ENCODE measurements around the gene NALCN. TPM values are rescaled to one million over a fixed set of nuclear protein-coding genes. Genes with fewer than 3 reads are reported as not detected.

The NALCN gene
- total and polyA plus RNA-seq, 9 donors, result 0.17 to 21.6 (median 1.4) TPM

DNA sequence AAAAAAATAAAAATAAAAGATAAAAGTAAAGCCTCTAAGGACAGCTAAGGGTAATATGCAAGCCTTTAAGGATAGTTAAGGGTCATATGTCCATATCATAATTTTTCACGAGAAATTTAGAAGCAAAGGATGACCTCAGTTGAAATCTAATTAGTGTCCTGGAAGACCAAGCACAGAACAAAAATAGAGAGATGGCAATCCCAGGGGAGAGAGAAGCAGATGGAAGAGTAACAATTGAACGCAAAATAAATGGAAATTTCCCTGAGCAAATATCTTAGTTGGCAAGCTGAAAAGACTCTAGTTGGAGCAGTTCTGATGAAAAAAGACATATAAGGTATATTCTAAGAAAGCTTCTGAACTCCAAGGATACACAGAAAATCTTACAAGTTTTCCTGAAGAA, 275.4 kb downstream of the NALCN start:
- H3K4me3 ChIP-seq, result no peak overlapping the region
- no peaks in the 10 kb centered on the region for H3K27me3 ChIP-seq
- no peaks in the 10 kb centered on the region for H3K36me3 ChIP-seq
- no peaks in the 10 kb centered on the region for H3K9me3 ChIP-seq
- intact Hi-C loops (cut with DNase I), result loop anchor here in 1 of 4 donors (10.0 kb wide), 1 partner anchor 334 kb away; no protein-coding TSS in a partner anchor
- H3K27ac ChIP-seq, result no peak overlapping the region
- H3K4me1 ChIP-seq (ENCODE audit: insufficient read depth), result no peaks in the 10 kb centered on the region
- no peak for DNase-seq
- TF ChIP-seq POLR2A (IDR thresholded peaks at IDR 0.05), result no peak
- TF ChIP-seq EP300 (IDR thresholded peaks at IDR 0.05), result no peak
- TF ChIP-seq, protein P1, sequence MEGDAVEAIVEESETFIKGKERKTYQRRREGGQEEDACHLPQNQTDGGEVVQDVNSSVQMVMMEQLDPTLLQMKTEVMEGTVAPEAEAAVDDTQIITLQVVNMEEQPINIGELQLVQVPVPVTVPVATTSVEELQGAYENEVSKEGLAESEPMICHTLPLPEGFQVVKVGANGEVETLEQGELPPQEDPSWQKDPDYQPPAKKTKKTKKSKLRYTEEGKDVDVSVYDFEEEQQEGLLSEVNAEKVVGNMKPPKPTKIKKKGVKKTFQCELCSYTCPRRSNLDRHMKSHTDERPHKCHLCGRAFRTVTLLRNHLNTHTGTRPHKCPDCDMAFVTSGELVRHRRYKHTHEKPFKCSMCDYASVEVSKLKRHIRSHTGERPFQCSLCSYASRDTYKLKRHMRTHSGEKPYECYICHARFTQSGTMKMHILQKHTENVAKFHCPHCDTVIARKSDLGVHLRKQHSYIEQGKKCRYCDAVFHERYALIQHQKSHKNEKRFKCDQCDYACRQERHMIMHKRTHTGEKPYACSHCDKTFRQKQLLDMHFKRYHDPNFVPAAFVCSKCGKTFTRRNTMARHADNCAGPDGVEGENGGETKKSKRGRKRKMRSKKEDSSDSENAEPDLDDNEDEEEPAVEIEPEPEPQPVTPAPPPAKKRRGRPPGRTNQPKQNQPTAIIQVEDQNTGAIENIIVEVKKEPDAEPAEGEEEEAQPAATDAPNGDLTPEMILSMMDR (IDR thresholded peaks at IDR 0.05), result no peak
- 59 to 75% (median 68%) methylated on average over 2 of the region's 2 CpGs for WGBS, 3 donors

DNA sequence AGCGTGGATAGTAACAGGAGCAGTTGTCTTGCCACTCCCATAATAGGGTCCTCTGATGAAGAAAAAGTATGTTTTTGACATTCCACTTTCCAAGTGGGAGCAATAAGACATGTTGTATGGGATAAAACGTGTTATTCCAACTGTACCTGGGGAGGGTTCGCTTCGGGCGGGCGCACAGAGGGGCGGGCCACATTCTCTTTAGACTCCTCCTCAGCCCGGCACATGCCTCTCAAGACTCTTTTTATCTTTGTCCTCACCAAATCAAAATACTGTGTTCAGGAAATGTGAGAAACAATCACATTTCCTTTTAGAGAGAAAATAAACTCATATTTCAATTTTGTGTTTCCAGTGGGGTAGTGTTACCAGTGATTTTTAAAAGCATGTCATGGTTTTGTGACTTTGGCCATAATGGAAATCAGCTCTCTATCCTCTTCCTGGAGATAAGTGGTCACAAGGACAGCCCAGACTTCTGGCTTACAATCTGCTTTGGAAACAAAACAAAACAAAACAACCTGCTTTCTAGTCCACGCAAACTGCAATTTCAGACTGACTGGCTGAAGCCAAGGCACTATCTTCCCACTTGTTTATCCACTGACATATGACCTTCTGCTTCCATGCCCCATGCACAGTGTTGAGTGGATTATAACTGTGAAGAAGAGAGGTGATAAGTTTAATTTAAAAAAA, 276.1 kb downstream of the NALCN start:
- Histone ChIP-seq H3K36me3 (no peaks in the 10 kb centered on the region), H3K4me3 (no peak overlapping the region), H3K27me3 (no peaks in the 10 kb centered on the region), H3K27ac (no peak overlapping the region), H3K9me3 (no peaks in the 10 kb centered on the region), H3K4me1 (ENCODE audit: insufficient read depth) (no peaks in the 10 kb centered on the region)
- intact Hi-C loops (cut with DNase I), result loop anchor here in 1 of 4 donors (10.0 kb wide), 1 partner anchor 335 kb away; no protein-coding TSS in a partner anchor
- WGBS, 3 donors, result 74 to 85% (median 78%) methylated on average over 9 of the region's 9 CpGs
- DNase-seq, result no peak
- TF ChIP-seq, protein P1 (IDR thresholded peaks at IDR 0.05), result no peak

DNA sequence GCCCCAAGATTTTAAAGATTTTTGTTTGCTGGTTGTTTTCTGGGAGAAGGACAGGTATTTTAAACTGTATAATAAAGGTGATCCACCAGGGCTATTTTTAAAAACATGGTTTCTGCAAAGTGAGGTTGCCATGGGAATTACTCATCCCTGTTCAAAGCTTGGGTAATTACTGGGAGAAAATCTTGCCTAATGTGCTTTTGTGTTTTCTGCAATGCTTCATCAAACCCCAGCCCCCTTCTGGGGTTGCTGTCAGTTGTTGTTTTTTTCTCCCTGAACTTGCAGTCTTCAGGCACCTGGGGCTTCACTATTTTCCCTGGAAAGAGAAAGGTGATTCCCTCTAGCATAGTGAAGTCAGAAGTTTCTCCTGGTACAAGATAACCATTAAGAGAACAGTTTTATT, 277.2 kb downstream of the NALCN start:
- TF ChIP-seq, protein P1 (IDR thresholded peaks at IDR 0.05), result no peak
- no peak for TF ChIP-seq EP300 (IDR thresholded peaks at IDR 0.05)
- H3K27me3 ChIP-seq, result no peaks in the 10 kb centered on the region
- no peak for DNase-seq
- H3K4me3 ChIP-seq, result no peak overlapping the region
- H3K9me3 ChIP-seq, result no peaks in the 10 kb centered on the region
- no peak overlapping the region for H3K27ac ChIP-seq
- no peaks in the 10 kb centered on the region for H3K4me1 ChIP-seq (ENCODE audit: insufficient read depth)
- no peaks in the 10 kb centered on the region for H3K36me3 ChIP-seq
- intact Hi-C loops (cut with DNase I), result loop anchor here in 1 of 4 donors (10.0 kb wide), 1 partner anchor 1446 kb away; no protein-coding TSS in a partner anchor

DNA sequence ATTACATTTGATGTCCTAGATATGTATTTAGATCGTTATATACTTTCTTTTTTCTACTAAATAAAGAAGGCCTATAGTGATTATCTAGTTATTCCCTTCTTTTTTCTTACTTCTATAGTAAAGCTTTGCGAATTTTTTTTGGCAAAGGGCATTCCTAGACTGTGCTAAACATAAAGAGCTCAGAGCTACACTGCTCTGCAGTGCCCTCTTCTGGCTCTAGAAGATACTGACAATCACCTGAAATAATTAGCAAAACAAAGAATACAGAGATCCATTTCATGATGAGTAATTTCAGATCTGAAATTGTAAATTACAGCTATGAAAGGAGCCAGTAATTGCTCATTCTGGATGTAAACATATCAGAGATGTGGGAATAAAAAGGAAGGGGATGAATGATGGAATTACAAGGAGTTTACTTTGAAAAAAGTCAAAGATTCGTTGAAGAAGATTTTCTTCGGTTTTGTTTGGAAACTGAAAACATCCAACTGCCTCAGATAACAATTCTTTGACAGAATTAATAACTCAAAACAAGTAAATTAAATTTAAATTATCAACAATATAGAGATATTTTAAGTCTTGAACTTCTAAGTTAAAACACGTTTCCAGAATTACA, 288.5 kb downstream of the NALCN start:
- Histone ChIP-seq H3K36me3 (no peaks in the 10 kb centered on the region), H3K27me3 (no peaks in the 10 kb centered on the region), H3K4me3 (no peak overlapping the region), H3K4me1 (ENCODE audit: insufficient read depth) (no peaks in the 10 kb centered on the region), H3K9me3 (no peaks in the 10 kb centered on the region), H3K27ac (no peak overlapping the region)
- no peak for DNase-seq
- WGBS, 3 donors, result 18 to 30% (median 29%) methylated on average over 5 of the region's 5 CpGs
- TF ChIP-seq, protein P1 (IDR thresholded peaks at IDR 0.05), result peak; percentile 16 to 32 (median 27)
- TF ChIP-seq POLR2A (IDR thresholded peaks at IDR 0.05) (no peak), EP300 (IDR thresholded peaks at IDR 0.05) (no peak)
- intact Hi-C loops (cut with DNase I), result loop anchor here in 1 of 4 donors (10.0 kb wide), 1 partner anchor 1473 kb away; no protein-coding TSS in a partner anchor

Measured in ovary (tissue), 9 donors.